Lung (tissue), 12 donors: ENCODE data around the gene TMEM238L. TPM values are rescaled to one million over a fixed set of nuclear protein-coding genes. Genes with fewer than 3 reads are reported as not detected.

Experiments
- ATAC-seq: fragments of 200-7000 bp; cut with Tn5 transposase; one replicate; pipeline ENCODE4 v1.9.1; 2020; ENCODE audit warnings: moderate number of reproducible peaks; ENCODE audit not compliant: insufficient read depth, low FRiP score
- DNase-seq, 3 donors: peaks; one replicate each; pipeline ENCODE4 v3.0.0-alpha.2; 2013 to 2017
- H3K27ac ChIP-seq, 2 donors: one replicate each; pipeline ENCODE4 v1.5.1; 2013; ENCODE audit warnings: mild to moderate bottlenecking in 2 of 2, moderate library complexity in 2 of 2, control low read depth in 1 of 2, inconsistent platforms in 1 of 2, low read depth in 1 of 2, low read length in 1 of 2
- H3K27me3 ChIP-seq, 3 donors: one replicate each; pipeline ENCODE4 v1.5.1; 2013; ENCODE audit warnings: low read length in 2 of 3; ENCODE audit not compliant: control insufficient read depth in 3 of 3, insufficient read depth in 3 of 3
- H3K36me3 ChIP-seq, 4 donors: one replicate each; pipeline ENCODE4 v1.5.1; 2013; ENCODE audit warnings: low read length in 4 of 4, mild to moderate bottlenecking in 1 of 4, moderate library complexity in 1 of 4; ENCODE audit not compliant: control insufficient read depth in 4 of 4, insufficient read depth in 4 of 4
- H3K4me1 ChIP-seq, 5 donors: one replicate each; pipeline ENCODE4 v1.5.1; 2013; ENCODE audit warnings: low read length in 5 of 5, mild to moderate bottlenecking in 2 of 5, moderate library complexity in 1 of 5; ENCODE audit not compliant: control insufficient read depth in 5 of 5, insufficient read depth in 5 of 5
- H3K4me3 ChIP-seq: one replicate; pipeline ENCODE4 v1.5.1; 2013; ENCODE audit warnings: mild to moderate bottlenecking, control low read depth, moderate library complexity
- H3K9ac ChIP-seq, 2 donors: one replicate each; pipeline ENCODE4 v1.5.1; 2013; ENCODE audit warnings: low read length in 2 of 2, control low read depth in 1 of 2; ENCODE audit not compliant: insufficient read depth in 1 of 2
- H3K9me3 ChIP-seq, 4 donors: one replicate each; pipeline ENCODE4 v1.5.1; 2013; ENCODE audit warnings: low read length in 3 of 4, mild to moderate bottlenecking in 1 of 4, moderate library complexity in 1 of 4; ENCODE audit not compliant: control insufficient read depth in 4 of 4, insufficient read depth in 3 of 4
- WGBS, 2 donors: extraction: QIAGEN DNeasy Blood & Tissue Kit; methylation state at CpG; one replicate each; pipeline ENCODE4 v1.1.7; 2013; 5-methylcytosine and 5-hydroxymethylcytosine counted together
- polyA plus RNA-seq, 2 donors: library from polyadenylated mRNA; stranded (reverse); fragments of 200-250 nt; gene quantifications; one replicate each; pipeline ENCODE4 v1.2.1, GENCODE V29; 2013
- total RNA-seq, 2 donors: library from RNA; depleted of rRNA in 1 of 2; stranded (reverse); fragments of >200 nt in 1 of 2; gene quantifications; one replicate each; pipeline ENCODE4 v1.2.1, GENCODE V29; 2014 to 2021
- TF ChIP-seq, protein P1 (sequence below): IDR thresholded peaks from 2 replicates; pipeline ENCODE4 v1.5.1; 2012; ENCODE audit warnings: mild to moderate bottlenecking; ENCODE audit errors: control extremely low read depth, extremely low read depth
- donor health status: control.
- donor health status: control.
- donor health status: Bipolar disorder and iron deficiency.
- donor health status: healthy.
- donor health status: DM: yes; HTN: yes; CAD: no.

The TMEM238L gene
- total and polyA plus RNA-seq, 4 donors, result 0.05 TPM; not detected in 3

DNA sequence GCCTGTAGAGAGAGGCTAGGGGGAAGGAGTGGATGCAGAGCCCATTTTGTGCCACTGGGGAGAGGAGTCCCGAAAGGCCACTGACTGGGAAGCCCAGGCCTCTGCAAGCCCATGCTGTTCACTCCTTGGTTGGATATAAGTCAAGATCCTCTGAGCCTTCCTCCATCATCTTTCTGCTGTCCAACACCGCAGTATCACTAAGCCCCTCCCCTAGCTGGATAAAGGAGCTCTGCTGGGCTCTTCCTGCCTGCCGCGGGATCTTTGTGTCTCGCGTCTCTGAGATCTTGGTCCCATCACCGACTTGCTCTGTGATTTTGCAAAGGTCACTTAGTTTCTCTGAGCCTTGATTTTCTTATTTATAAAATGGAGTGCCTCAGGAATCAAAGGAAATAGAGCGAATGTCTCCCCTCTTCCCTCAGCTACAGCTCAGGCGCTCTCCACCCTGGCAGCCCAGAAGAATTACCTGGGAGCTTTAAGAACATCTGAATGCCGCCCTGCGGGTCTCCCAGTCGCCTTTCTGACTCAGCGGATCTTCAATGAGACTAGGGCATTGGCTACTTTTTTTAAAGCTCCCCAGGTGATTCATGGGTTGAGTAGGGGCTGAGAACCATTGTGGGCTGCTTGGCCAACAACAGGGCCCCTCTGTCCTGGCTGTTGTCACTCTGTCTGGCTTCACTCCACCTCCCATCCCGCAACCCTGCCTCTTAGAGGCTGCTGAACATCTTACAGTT, 48.9 kb downstream of the TMEM238L start:
- no peaks in the 10 kb centered on the region for H3K27me3 ChIP-seq
- DNase-seq, result no peak
- H3K27ac ChIP-seq, result no peak overlapping the region
- WGBS, 2 donors, result 51 to 80% methylated on average over 14 of the region's 14 CpGs
- peaks cover 0 to 9% (median 1%) of the 10 kb centered on the region in 5 donors for H3K4me1 ChIP-seq
- H3K9me3 ChIP-seq, result no peaks in the 10 kb centered on the region
- no peak overlapping the region for H3K4me3 ChIP-seq
- H3K9ac ChIP-seq, result no peak overlapping the region
- no peaks in the 10 kb centered on the region for H3K36me3 ChIP-seq
- ATAC-seq, result no peak
- TF ChIP-seq, protein P1, sequence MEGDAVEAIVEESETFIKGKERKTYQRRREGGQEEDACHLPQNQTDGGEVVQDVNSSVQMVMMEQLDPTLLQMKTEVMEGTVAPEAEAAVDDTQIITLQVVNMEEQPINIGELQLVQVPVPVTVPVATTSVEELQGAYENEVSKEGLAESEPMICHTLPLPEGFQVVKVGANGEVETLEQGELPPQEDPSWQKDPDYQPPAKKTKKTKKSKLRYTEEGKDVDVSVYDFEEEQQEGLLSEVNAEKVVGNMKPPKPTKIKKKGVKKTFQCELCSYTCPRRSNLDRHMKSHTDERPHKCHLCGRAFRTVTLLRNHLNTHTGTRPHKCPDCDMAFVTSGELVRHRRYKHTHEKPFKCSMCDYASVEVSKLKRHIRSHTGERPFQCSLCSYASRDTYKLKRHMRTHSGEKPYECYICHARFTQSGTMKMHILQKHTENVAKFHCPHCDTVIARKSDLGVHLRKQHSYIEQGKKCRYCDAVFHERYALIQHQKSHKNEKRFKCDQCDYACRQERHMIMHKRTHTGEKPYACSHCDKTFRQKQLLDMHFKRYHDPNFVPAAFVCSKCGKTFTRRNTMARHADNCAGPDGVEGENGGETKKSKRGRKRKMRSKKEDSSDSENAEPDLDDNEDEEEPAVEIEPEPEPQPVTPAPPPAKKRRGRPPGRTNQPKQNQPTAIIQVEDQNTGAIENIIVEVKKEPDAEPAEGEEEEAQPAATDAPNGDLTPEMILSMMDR, result no peak

DNA sequence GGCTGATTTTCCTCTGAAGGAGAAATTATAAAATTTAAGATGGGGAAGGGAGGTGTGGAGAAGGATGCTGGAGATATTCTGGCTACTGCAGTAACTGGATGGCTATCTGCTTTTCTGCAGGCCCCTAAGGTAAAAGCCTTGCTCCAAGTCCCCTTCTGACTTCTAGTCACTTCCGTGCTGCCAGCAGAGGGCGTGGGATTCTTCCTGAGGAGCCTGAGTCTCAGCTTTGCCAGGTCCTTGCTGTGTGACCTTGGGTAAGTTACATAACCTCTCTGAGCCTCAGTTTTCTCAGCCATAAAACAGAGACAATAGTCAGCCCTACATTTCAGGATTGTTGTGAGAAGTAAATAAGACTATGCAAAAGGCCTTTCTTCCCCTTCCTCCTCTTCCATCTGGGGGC, 49.8 kb downstream of the TMEM238L start:
- DNase-seq (no peak), ATAC-seq (no peak)
- Histone ChIP-seq H3K36me3 (no peaks in the 10 kb centered on the region), H3K9me3 (no peaks in the 10 kb centered on the region), H3K27ac (no peak overlapping the region), H3K4me1 (peaks cover 0 to 9% (median 1%) of the 10 kb centered on the region in 5 donors), H3K27me3 (no peaks in the 10 kb centered on the region), H3K9ac (no peak overlapping the region), H3K4me3 (no peak overlapping the region)
- 42 to 68% methylated on average over 2 of the region's 2 CpGs for WGBS, 2 donors
- TF ChIP-seq, protein P1, result no peak

DNA sequence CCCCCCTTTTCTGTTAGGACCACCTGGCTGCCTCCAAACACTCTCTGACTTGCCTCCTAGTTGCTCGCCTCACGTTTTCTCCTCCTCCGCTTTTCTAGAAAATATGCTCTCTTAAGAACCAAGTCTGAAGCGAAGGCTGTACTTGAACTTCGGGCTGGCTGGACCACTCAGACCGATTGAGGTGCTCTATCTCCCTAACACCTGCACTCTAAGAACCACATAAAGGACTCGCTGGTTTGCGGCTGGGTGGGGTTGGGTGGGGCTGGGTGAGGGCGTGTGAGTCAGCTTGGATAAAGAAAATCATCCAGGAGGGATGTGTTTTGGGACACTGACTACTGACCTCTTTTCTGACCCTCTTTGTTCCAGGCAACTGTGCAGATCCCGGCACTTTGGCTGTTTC, 51.2 kb downstream of the TMEM238L start:
- DNase-seq (no peak), ATAC-seq (no peak)
- 82 to 90% methylated on average over 10 of the region's 10 CpGs for WGBS, 2 donors
- H3K9ac ChIP-seq, result no peak overlapping the region
- H3K36me3 ChIP-seq, result no peaks in the 10 kb centered on the region
- H3K27ac ChIP-seq, result no peak overlapping the region
- no peaks in the 10 kb centered on the region for H3K27me3 ChIP-seq
- H3K4me1 ChIP-seq, result peaks cover 0 to 9% (median 1%) of the 10 kb centered on the region in 5 donors
- no peak overlapping the region for H3K4me3 ChIP-seq
- TF ChIP-seq, protein P1, result no peak
- no peaks in the 10 kb centered on the region for H3K9me3 ChIP-seq
